Testis (tissue), 2 donors: Measurements from ENCODE around the gene ATP11A.

Source experiments
- POLR2A ChIP-seq: fragments of 450-650 bp; IDR thresholded peaks from one replicate; pipeline ENCODE4 v1.6.1; 2017; ENCODE audit warnings: antibody characterized with exemption, mild to moderate bottlenecking, moderate library complexity
- TF ChIP-seq, protein P1 (sequence below), 3 experiments: fragments of 450-650 bp in 2 of 3; fragments of 200-600 bp in 1 of 3; sonication (generic) in 1 of 3; IDR thresholded peaks; one replicate each; pipeline ENCODE4 v1.5.1; 2016 to 2019; ENCODE audit warnings: antibody characterized with exemption in 3 of 3, mild to moderate bottlenecking in 2 of 3, moderate library complexity in 1 of 3

DNA sequence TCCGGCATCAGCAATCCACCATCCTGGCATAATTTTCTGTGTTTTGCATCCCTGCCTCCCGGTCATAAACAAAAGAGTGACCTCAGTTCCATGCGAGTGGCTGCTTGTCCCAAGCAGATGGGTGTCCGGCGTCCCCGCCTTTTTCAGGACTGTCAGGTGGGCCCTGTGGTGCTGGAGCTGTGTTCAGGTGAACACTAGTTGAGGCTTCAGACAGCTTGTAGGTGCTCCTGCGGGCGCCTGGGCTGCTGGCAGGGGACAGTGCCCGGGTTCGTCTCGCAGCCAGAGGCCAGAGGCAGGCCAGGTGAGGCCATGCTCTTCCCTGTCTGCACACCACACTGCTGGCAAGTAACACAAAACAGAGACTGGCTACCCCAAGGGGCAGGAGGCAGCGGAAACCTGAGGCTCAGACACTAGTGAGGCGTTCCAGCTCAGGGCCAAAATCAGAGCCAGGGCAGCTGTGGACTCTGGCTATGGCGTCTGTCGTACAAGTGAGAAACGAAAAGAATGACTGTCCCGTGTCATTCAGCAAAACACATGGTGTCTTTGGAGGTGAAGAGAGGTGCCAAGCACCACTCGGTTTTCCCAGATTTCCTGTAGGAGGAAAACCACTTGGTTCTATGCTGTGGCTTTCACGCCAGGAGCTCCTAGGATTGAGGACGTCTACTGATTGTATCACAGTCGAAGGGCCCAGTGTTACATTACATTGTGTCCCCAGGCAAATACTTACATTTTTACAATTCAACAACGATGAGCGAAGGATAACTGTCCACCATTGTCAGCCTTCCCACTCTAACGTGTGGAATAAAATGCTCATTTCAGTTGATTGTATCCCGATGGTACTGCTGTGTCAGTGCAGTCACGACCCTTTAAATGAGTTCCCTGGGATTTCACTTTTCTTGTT lies 104.0 kb downstream of the ATP11A start:
- TF ChIP-seq, protein P1, sequence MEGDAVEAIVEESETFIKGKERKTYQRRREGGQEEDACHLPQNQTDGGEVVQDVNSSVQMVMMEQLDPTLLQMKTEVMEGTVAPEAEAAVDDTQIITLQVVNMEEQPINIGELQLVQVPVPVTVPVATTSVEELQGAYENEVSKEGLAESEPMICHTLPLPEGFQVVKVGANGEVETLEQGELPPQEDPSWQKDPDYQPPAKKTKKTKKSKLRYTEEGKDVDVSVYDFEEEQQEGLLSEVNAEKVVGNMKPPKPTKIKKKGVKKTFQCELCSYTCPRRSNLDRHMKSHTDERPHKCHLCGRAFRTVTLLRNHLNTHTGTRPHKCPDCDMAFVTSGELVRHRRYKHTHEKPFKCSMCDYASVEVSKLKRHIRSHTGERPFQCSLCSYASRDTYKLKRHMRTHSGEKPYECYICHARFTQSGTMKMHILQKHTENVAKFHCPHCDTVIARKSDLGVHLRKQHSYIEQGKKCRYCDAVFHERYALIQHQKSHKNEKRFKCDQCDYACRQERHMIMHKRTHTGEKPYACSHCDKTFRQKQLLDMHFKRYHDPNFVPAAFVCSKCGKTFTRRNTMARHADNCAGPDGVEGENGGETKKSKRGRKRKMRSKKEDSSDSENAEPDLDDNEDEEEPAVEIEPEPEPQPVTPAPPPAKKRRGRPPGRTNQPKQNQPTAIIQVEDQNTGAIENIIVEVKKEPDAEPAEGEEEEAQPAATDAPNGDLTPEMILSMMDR (IDR thresholded peaks at IDR 0.05): no peak
- TF ChIP-seq POLR2A: no peak
